ENCODE results near the gene EZR. TPM values are rescaled to one million over a fixed set of nuclear protein-coding genes. Genes with fewer than 3 reads are reported as not detected.

EZR gene
- total RNA-seq, 1 experiment from 2014 or later = 1,402 TPM

DNA sequence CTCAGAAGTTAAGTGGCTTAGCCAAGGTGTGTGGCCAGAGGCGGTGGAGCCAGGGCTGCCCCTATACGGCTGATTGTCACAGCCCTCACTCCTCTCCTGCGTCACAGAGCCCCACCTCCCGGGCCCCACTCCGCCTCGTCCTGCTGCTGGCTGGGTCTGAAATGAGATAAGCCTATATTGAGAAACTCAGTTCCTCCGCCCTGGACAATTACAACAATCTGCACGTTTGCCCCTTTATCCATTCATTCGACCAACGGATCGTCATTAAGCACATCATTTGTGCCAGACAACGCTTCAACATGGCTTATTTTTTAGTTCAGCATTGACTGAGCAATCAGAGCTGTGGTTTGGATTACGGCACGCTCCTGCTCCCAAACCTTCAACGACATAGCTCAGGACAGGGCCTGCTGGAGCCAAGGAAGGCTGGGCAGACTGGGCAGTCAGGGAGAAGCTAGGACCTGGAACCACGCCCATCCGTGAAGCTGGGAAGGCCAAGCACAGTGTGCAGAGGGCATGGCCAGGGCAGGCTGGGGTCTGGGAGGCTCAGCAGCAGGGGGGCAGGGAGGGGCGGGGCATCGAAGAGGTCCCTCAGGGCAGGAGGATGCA lies 16.6 kb upstream of the EZR start:
- Histone ChIP-seq H3K4me3 (replicated peaks in 1 of 2; ENCODE audit: low read depth in 1 of 2, low read length in 2 of 2) (no peak overlapping the region), H3K27ac (ENCODE audit: low read depth, low read length) (no peak overlapping the region), H3K36me3 (ENCODE audit: control insufficient read depth in 1 of 2, insufficient read depth in 2 of 2, low read length in 2 of 2) (no peaks in the 10 kb centered on the region), H4K20me1 (ENCODE audit: insufficient read depth) (no peaks in the 10 kb centered on the region), H3K4me2 (ENCODE audit: low read length) (no peak overlapping the region), H3K27me3 (ENCODE audit: insufficient read depth, low read length) (no peaks in the 10 kb centered on the region), H2AFZ (ENCODE audit: low read depth, low read length, poor library complexity, severe bottlenecking) (no peak overlapping the region), H3K79me2 (ENCODE audit: insufficient read depth, low read length) (no peaks in the 10 kb centered on the region), H3K4me1 (ENCODE audit: control insufficient read depth in 1 of 2, insufficient read depth in 2 of 2, low read length in 2 of 2) (peaks cover 3 to 33% of the 10 kb centered on the region in 2 experiments; a peak in 2 of 4 replicates), H3K9ac (ENCODE audit: low read length) (no peak overlapping the region), H3K9me3 (ENCODE audit: control insufficient read depth in 1 of 2, insufficient read depth in 1 of 2, low read depth in 1 of 2, low read length in 2 of 2) (no peaks in the 10 kb centered on the region), H3K9me2 (ENCODE audit: insufficient read depth) (no peaks in the 10 kb centered on the region)
- BruUV-seq (replicated peaks) = no TSS peak
- ChIA-PET CTCF (no interaction called here), RAD21 (ENCODE audit: low non-redundant PET in 1 of 2, low total read pairs in 2 of 2, uncharacterized antibody in 2 of 2, unreplicated experiment in 2 of 2) (no interaction called here), POLR2A (no interaction called here)
- intact Hi-C loops (cut with micrococcal nuclease) = no loop called here
- no peak for TF ChIP-seq EZH2phosphoT487 (IDR thresholded peaks at IDR 0.05; ENCODE audit: borderline replicate concordance)
- TF ChIP-seq JUND (IDR thresholded peaks at IDR 0.05) = no peak
- TF ChIP-seq EGR1 (IDR thresholded peaks at IDR 0.05; ENCODE audit: low read depth) = no peak
- TF ChIP-seq SP1 (IDR thresholded peaks at IDR 0.05; ENCODE audit: low read depth) = no peak
- TF ChIP-seq CEBPB (IDR thresholded peaks at IDR 0.05; ENCODE audit: low read depth) = no peak
- TF ChIP-seq SRF (IDR thresholded peaks at IDR 0.05; ENCODE audit: low read depth) = no peak
- TF ChIP-seq, protein P1, sequence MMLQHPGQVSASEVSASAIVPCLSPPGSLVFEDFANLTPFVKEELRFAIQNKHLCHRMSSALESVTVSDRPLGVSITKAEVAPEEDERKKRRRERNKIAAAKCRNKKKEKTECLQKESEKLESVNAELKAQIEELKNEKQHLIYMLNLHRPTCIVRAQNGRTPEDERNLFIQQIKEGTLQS (IDR thresholded peaks at IDR 0.05) = no peak
- TF ChIP-seq TCF7L2 (IDR thresholded peaks at IDR 0.05; ENCODE audit: borderline replicate concordance, extremely low read depth, insufficient read depth, insufficient read length) = no peak
- TF ChIP-seq SIN3A (IDR thresholded peaks at IDR 0.05; ENCODE audit: low read depth) = no peak
- TF ChIP-seq POLR2A (IDR thresholded peaks at IDR 0.05; ENCODE audit: borderline replicate concordance, extremely low read depth, insufficient read depth, insufficient read length) = no peak
- no peak for TF ChIP-seq RAD21 (IDR thresholded peaks at IDR 0.05; ENCODE audit: low read depth)
- no peak for TF ChIP-seq EZH2 (IDR thresholded peaks at IDR 0.05)
- no peak for TF ChIP-seq YY1 (IDR thresholded peaks at IDR 0.05; ENCODE audit: extremely low read depth, insufficient replicate concordance, low read depth, low read length)
- no peak for TF ChIP-seq FOSL1 (IDR thresholded peaks at IDR 0.05; ENCODE audit: low read depth)
- TF ChIP-seq CBX3 (IDR thresholded peaks at IDR 0.05; ENCODE audit: low read depth) = no peak
- TF ChIP-seq, protein P2, sequence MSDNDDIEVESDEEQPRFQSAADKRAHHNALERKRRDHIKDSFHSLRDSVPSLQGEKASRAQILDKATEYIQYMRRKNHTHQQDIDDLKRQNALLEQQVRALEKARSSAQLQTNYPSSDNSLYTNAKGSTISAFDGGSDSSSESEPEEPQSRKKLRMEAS (IDR thresholded peaks at IDR 0.05) = no peak
- TF ChIP-seq, protein P3, sequence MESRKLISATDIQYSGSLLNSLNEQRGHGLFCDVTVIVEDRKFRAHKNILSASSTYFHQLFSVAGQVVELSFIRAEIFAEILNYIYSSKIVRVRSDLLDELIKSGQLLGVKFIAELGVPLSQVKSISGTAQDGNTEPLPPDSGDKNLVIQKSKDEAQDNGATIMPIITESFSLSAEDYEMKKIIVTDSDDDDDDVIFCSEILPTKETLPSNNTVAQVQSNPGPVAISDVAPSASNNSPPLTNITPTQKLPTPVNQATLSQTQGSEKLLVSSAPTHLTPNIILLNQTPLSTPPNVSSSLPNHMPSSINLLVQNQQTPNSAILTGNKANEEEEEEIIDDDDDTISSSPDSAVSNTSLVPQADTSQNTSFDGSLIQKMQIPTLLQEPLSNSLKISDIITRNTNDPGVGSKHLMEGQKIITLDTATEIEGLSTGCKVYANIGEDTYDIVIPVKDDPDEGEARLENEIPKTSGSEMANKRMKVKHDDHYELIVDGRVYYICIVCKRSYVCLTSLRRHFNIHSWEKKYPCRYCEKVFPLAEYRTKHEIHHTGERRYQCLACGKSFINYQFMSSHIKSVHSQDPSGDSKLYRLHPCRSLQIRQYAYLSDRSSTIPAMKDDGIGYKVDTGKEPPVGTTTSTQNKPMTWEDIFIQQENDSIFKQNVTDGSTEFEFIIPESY (IDR thresholded peaks at IDR 0.05; ENCODE audit: extremely low read depth, insufficient replicate concordance, low read length) = no peak
- TF ChIP-seq ELF1 (IDR thresholded peaks at IDR 0.05; ENCODE audit: borderline replicate concordance, low read depth) = no peak
- TF ChIP-seq ZFX (IDR thresholded peaks at IDR 0.05) = no peak
- TF ChIP-seq, protein P4, sequence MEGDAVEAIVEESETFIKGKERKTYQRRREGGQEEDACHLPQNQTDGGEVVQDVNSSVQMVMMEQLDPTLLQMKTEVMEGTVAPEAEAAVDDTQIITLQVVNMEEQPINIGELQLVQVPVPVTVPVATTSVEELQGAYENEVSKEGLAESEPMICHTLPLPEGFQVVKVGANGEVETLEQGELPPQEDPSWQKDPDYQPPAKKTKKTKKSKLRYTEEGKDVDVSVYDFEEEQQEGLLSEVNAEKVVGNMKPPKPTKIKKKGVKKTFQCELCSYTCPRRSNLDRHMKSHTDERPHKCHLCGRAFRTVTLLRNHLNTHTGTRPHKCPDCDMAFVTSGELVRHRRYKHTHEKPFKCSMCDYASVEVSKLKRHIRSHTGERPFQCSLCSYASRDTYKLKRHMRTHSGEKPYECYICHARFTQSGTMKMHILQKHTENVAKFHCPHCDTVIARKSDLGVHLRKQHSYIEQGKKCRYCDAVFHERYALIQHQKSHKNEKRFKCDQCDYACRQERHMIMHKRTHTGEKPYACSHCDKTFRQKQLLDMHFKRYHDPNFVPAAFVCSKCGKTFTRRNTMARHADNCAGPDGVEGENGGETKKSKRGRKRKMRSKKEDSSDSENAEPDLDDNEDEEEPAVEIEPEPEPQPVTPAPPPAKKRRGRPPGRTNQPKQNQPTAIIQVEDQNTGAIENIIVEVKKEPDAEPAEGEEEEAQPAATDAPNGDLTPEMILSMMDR (IDR thresholded peaks at IDR 0.05 in 2 of 3, conservative IDR thresholded peaks at IDR 0.05 in 1 of 3; ENCODE audit: borderline replicate concordance in 1 of 3, insufficient read depth in 1 of 3, low read depth in 2 of 3, low read length in 2 of 3) = no peak
- ATAC-seq (0 out of 2 replicates have a peak, but pooled peaks have one; percentile 23), DNase-seq (ENCODE audit: low read depth, low spot score) (no peak)

All from HCT116 (cell line).